Heart left ventricle (tissue), 16 donors: Measurements from ENCODE around the gene COBL. TPM values are rescaled to one million over a fixed set of nuclear protein-coding genes. Genes with fewer than 3 reads are reported as not detected.

ENCODE experiments used
- ATAC-seq, 4 donors: fragments of 200-7000 bp; cut with Tn5 transposase; one replicate each; pipeline ENCODE4 v1.9.1; 2020 to 2022; ENCODE audit warnings: moderate library complexity in 4 of 4, mild to moderate bottlenecking in 3 of 4, moderate number of reproducible peaks in 1 of 4
- DNase-seq, 5 donors: peaks; one replicate each; pipeline ENCODE4 v3.0.0-alpha.2; 2020
- H3K27ac ChIP-seq, 12 donors: fragments of 200-600 bp; sonication (generic) in 4 of 12; one replicate each; pipeline versions ENCODE4 v1.5.0 to v1.8.0; 2016 to 2022; ENCODE audit warnings: mild to moderate bottlenecking in 2 of 12
- H3K27me3 ChIP-seq, 9 donors: fragments of 200-600 bp; sonication (generic) in 2 of 9; one replicate each; pipeline versions ENCODE4 v1.5.1 to v1.8.0; 2016 to 2022; ENCODE audit warnings: mild to moderate bottlenecking in 3 of 9
- H3K36me3 ChIP-seq, 9 donors: fragments of 200-600 bp; sonication (generic) in 2 of 9; one replicate each; pipeline versions ENCODE4 v1.5.0 to v1.8.0; 2018 to 2022; ENCODE audit warnings: mild to moderate bottlenecking in 2 of 9
- H3K4me1 ChIP-seq, 12 donors: fragments of 200-600 bp; sonication (generic) in 4 of 12; one replicate each; pipeline versions ENCODE4 v1.5.0 to v1.8.0; 2016 to 2022; ENCODE audit warnings: mild to moderate bottlenecking in 3 of 12
- H3K4me3 ChIP-seq, 12 donors: fragments of 200-600 bp; sonication (generic) in 4 of 12; one replicate each; pipeline versions ENCODE4 v1.5.0 to v1.8.0; 2017 to 2022; ENCODE audit warnings: mild to moderate bottlenecking in 9 of 12, moderate library complexity in 4 of 12
- H3K9me3 ChIP-seq, 12 donors: fragments of 200-600 bp; sonication (generic) in 4 of 12; one replicate each; pipeline versions ENCODE4 v1.5.0 to v1.8.0; 2016 to 2022; ENCODE audit warnings: mild to moderate bottlenecking in 1 of 12
- POLR2A ChIP-seq, 2 donors: fragments of 450-650 bp; IDR thresholded peaks; one replicate each; pipeline ENCODE4 v1.6.1; 2017; ENCODE audit warnings: antibody characterized with exemption in 2 of 2, mild to moderate bottlenecking in 2 of 2, moderate library complexity in 2 of 2
- WGBS, 4 donors: extraction: QIAGEN DNeasy Blood & Tissue Kit in 2 of 4; methylation state at CpG; one replicate each; pipeline versions ENCODE4 v1.1.5 to v1.1.7; 2013 to 2018; 5-methylcytosine and 5-hydroxymethylcytosine counted together
- intact Hi-C, 10 donors: fragments of 100-400 bp; cut with DNase I; formaldehyde crosslinking; loops; one replicate each; pipeline versions ENCODE4 v1.11.1 to v1.14.2; 2022
- polyA plus RNA-seq, 2 donors: library from polyadenylated mRNA; stranded (reverse); fragments of 200-250 nt; gene quantifications; one replicate each; pipeline ENCODE4 v1.2.3, GENCODE V29; 2013
- total RNA-seq, 9 donors: library from RNA; depleted of rRNA in 2 of 9; stranded (reverse); fragments of >200 nt in 2 of 9; fragmentation: NEBNext Ultra II Directional in 3 of 9; extraction: Animal tissue kit (Norgen Biotek cat#: 25700) in 3 of 9; gene quantifications; one replicate each; pipeline versions ENCODE4 v1.1.0 to v1.2.4, GENCODE V29; 2016 to 2023
- TF ChIP-seq, protein P1 (sequence below), 12 donors: fragments of 200-600 bp; sonication (generic) in 4 of 12; IDR thresholded peaks; one replicate each; pipeline versions ENCODE4 v1.5.0 to v1.8.0; 2018 to 2022; ENCODE audit warnings: antibody characterized with exemption in 12 of 12, mild to moderate bottlenecking in 5 of 12
- donor health status: ischemic (EF 13 %, LVEDD 7.1; RV severe dilation, severe dysfunction).
- donor health status: healthy with polysubstance abuse.
- donor health status: DM: no; HTN: yes; CAD: no.
- donor health status: DM: no; HTN: no; CAD: no.
- donor health status: ischemic (EF 25% LVEDD 6.9; RV normal size, moderate dysfunction).
- donor health status: ischemic (EF 25% LVEDD 5.7; RV mildly dilated, moderate dysfunction).
- donor health status: healthy.
- donor health status: DM: yes; HTN: yes; CAD: no.
- donor health status: ischemic (EF 35%, LVEDD 5.7; RV mildly dilated, moderate dysfunction).
- donor health status: nonischemic (EF 11% LVEDD 7.7; RV severe dilation, severe dysfunction).
- donor health status: DM: yes; HTN: yes; CAD: no.
- donor health status: PGD.
- donor health status: ischemic (EF 29% LVEDD 5.4; RV normal size, mild dysfunction).
- donor health status: nonischemic (EF 23%, LVEDD 6.1; RV moderate dilation, normal function).

COBL gene
- total and polyA plus RNA-seq, 11 donors: 25.9 to 123 (median 80.4) TPM

DNA sequence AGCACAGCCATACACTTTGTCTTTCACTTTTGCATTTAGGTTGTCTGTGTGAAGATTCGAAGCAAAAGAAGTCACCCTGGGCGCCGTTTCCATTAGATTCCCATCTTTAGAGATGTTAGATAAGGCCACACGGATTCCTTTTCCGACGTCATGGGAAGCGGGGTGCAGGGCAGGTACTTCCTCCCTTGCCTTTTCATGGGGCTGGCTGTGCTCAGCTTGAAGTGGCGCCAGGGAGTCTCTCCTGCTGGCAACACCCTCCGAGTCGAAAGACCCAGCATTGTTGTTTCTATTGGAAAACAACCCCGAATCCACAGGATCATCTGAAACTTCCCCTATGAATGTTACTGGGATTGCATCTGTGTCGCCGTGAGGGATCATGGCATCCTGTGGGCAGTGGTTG lies 287.5 kb downstream of the COBL start:
- H3K4me1 ChIP-seq: peaks cover 0 to 21% (median 1%) of the 10 kb centered on the region in 12 donors
- H3K27me3 ChIP-seq: no peaks in the 10 kb centered on the region
- TF ChIP-seq, protein P1, sequence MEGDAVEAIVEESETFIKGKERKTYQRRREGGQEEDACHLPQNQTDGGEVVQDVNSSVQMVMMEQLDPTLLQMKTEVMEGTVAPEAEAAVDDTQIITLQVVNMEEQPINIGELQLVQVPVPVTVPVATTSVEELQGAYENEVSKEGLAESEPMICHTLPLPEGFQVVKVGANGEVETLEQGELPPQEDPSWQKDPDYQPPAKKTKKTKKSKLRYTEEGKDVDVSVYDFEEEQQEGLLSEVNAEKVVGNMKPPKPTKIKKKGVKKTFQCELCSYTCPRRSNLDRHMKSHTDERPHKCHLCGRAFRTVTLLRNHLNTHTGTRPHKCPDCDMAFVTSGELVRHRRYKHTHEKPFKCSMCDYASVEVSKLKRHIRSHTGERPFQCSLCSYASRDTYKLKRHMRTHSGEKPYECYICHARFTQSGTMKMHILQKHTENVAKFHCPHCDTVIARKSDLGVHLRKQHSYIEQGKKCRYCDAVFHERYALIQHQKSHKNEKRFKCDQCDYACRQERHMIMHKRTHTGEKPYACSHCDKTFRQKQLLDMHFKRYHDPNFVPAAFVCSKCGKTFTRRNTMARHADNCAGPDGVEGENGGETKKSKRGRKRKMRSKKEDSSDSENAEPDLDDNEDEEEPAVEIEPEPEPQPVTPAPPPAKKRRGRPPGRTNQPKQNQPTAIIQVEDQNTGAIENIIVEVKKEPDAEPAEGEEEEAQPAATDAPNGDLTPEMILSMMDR (IDR thresholded peaks at IDR 0.05): no peak
- no peak for TF ChIP-seq POLR2A (IDR thresholded peaks at IDR 0.05)
- peak overlapping the region in 3 of 12 donors; percentile 44 to 77 (median 54) for H3K27ac ChIP-seq
- WGBS, 4 donors: 56 to 69% (median 65%) methylated on average over 13 of the region's 13 CpGs
- H3K36me3 ChIP-seq: no peaks in the 10 kb centered on the region
- no peaks in the 10 kb centered on the region for H3K9me3 ChIP-seq
- DNase-seq: peak in 2 of 5 donors; percentile 52 to 72
- peak in 1 of 4 donors; percentile 73 for ATAC-seq
- H3K4me3 ChIP-seq: peak overlapping the region in 4 of 12 donors; percentile 12 to 32 (median 28)
- intact Hi-C loops: no loop called here

DNA sequence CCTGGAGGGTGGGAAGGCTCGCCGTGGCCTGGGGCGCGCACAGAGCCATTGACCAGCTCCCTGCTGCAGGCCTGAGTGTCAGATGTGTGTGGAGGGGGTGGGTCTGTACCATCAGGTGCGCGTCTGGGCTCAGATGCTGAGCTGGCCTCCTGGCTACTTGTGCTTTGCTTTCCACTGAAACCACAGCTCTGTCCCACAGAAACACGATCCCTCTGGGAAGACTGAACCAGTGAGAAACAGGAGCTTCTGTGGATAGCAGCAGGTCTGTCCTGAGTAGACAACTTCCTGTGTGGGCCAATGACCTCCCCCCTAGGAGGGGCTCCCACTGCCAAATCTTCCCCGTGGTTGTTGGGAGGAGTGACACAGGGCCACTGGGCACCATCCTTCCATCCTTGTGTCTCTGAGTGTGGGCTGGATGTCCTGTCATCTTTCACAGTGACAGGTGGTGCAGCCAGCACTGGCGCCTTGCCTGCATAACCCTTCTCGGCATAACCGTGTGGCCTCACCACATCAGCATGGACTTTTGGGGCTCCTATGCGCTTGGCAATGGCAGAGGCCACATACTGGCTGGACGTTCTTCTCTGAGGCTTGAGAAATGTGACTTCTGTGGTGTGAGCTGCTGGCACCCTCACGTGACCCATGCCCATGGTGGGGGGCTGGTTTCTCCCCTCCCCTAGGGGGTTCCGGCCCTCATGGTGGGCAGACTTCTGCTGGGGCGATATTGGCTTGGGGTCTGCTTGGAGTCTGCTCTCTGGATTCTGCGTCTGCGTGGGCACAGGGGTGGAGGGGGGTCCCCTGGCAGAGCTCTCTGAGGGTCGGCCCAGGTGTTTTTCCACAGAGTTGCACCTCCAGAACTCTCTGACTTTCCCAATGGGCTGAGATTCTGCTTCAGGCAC lies 288.4 kb downstream of the COBL start:
- Histone ChIP-seq H3K4me3 (no peak overlapping the region), H3K4me1 (peaks cover 0 to 14% (median 0%) of the 10 kb centered on the region in 12 donors), H3K36me3 (no peaks in the 10 kb centered on the region), H3K9me3 (no peaks in the 10 kb centered on the region), H3K27ac (peak overlapping the region in 3 of 12 donors; percentile 44 to 77 (median 54)), H3K27me3 (no peaks in the 10 kb centered on the region)
- ATAC-seq (peak in 1 of 4 donors; percentile 13), DNase-seq (no peak)
- TF ChIP-seq, protein P1 (IDR thresholded peaks at IDR 0.05): no peak
- TF ChIP-seq POLR2A (IDR thresholded peaks at IDR 0.05): no peak
- WGBS, 4 donors: 87 to 92% (median 91%) methylated on average over 18 to 19 of the region's 19 CpGs
- intact Hi-C loops: no loop called here

DNA sequence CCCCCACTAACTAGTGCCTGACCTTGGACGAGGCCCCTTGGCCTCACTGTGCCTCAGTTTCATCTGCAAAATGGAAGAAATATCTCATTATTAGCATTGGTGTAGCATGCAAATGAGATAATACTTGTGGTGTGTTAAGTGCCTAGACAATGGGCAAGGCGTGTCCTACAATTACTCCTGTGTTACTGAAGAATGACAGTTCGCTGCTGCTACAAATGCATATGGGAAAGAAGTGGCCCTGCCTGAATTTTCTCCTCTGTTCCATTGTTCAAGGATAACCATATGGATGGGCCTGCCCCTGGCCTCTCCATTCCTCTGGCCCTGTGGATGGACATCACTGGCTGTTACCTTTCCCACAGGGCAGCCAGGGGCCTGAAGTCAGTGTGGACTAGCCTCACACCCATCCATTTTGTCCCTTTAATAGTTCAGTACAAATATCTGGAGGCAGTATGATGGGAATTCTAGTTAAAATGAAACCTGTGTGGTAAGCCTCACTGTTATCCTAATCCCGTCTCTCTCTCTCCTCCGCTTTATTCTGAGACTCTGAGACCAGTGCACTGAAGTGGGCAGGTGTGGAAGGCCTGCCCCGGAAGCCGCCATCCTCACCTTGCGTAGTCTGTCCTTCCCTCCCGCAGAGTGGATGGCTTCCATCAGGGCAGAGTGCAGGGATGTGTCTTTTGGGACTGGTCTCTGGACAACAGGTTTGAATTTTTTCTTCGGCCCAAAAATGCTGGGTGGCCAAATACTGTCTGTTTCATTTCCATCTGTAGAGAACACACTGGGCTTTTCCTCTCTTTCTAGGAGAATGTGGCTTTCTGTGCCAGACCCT lies 289.3 kb downstream of the COBL start:
- no peak for DNase-seq
- no peak overlapping the region for H3K4me3 ChIP-seq
- H3K9me3 ChIP-seq: no peaks in the 10 kb centered on the region
- no peak overlapping the region for H3K27ac ChIP-seq
- no peaks in the 10 kb centered on the region for H3K36me3 ChIP-seq
- peaks cover 0 to 14% (median 0%) of the 10 kb centered on the region in 12 donors for H3K4me1 ChIP-seq
- intact Hi-C loops: no loop called here
- TF ChIP-seq, protein P1 (IDR thresholded peaks at IDR 0.05): no peak
- TF ChIP-seq POLR2A (IDR thresholded peaks at IDR 0.05): no peak
- ATAC-seq: no peak
- WGBS, 4 donors: 94 to 98% (median 97%) methylated on average over 10 of the region's 10 CpGs
- no peaks in the 10 kb centered on the region for H3K27me3 ChIP-seq

DNA sequence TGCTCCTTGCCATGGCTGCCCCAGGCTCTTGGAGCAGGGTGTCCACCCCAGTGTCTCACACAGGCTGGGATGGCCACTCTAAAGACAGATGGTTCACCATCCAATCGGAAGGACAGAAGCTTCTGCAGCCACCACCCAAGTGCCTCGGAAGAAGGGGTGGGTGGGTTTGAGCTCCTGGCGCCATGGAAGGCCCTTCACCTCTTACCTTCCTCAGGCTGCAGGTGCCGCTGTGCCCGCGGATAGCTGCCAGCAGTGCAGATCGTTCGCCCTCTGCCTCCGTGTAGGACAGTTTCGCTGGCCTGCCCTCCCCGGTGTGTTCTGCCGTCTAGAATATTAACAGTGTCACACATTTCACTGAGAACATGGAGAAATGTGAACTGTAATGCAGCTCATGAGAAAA lies 290.3 kb downstream of the COBL start:
- TF ChIP-seq POLR2A (IDR thresholded peaks at IDR 0.05): no peak
- TF ChIP-seq, protein P1 (IDR thresholded peaks at IDR 0.05): no peak
- Histone ChIP-seq H3K4me1 (peaks cover 0 to 14% (median 0%) of the 10 kb centered on the region in 12 donors), H3K27me3 (no peaks in the 10 kb centered on the region), H3K4me3 (no peak overlapping the region), H3K9me3 (no peaks in the 10 kb centered on the region), H3K36me3 (no peaks in the 10 kb centered on the region), H3K27ac (no peak overlapping the region)
- DNase-seq (no peak), ATAC-seq (no peak)
- intact Hi-C loops: no loop called here
- WGBS, 4 donors: 95 to 98% (median 96%) methylated on average over 10 to 12 of the region's 12 CpGs
